Measurements from ENCODE around the gene AVPR2. TPM values are rescaled to one million over a fixed set of nuclear protein-coding genes. Genes with fewer than 3 reads are reported as not detected.

The AVPR2 gene
- total and polyA plus RNA-seq, 2 donors (not counting 1 experiment from before 2014, with no cell fraction given): 0.12 TPM; not detected in 1

DNA sequence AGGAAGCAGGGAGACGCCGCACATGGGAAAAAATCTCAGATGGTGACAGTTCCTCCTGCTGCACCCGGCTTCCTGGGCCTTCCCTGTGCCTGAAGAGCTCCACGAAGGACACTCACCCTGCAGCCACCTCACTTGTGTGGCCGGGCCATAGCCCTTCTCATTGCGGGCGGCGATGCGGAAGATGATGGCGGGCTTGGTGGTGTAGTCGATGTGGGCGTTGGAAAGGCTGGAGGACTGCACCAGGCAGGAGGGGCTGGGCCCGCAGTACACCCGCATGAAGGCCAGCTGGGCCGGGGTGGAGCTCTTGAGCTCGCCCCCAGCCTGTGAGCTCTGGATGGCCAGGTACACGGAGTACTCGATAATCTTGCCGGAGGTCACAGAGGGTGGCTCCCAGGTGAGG is 45.7 kb downstream of the AVPR2 start:
- no peak overlapping the region for H3K27ac Mint-ChIP-seq
- Histone ChIP-seq H3K4me2 (replicated peaks; ENCODE audit: low read depth, low read length, poor library complexity, severe bottlenecking) (no peak overlapping the region), H3K9ac (ENCODE audit: low read length) (no peak overlapping the region), H3K36me3 (replicated peaks in 1 of 2; ENCODE audit: control extremely low read depth in 1 of 2, control insufficient read depth in 1 of 2, extremely low read depth in 1 of 2, insufficient read depth in 2 of 2, low read length in 1 of 2) (peaks cover 0 to 53% of the 10 kb centered on the region in 2 experiments), H3K4me1 (ENCODE audit: control insufficient read depth in 2 of 2, insufficient read depth in 2 of 2, low read length in 2 of 2) (peaks cover 4 to 17% of the 10 kb centered on the region in 2 donors), H3K9me3 (ENCODE audit: control extremely low read depth in 1 of 3, control insufficient read depth in 2 of 3, insufficient read depth in 1 of 3, low read length in 2 of 3) (no peaks in the 10 kb centered on the region), H3K4me3 (ENCODE audit: control extremely low read depth in 1 of 5, extremely low read depth in 1 of 5, insufficient read depth in 1 of 5, low read depth in 2 of 5, low read length in 4 of 5) (no peak overlapping the region), H3K27me3 (replicated peaks in 1 of 4; ENCODE audit: control extremely low read depth in 1 of 4, control insufficient read depth in 3 of 4, insufficient read depth in 4 of 4, low read length in 3 of 4) (no peaks in the 10 kb centered on the region), H2AFZ (ENCODE audit: insufficient read depth, low read depth, low read length, poor library complexity, severe bottlenecking) (no peak overlapping the region), H3K79me2 (ENCODE audit: control insufficient read depth, insufficient read depth, low read length) (no peaks in the 10 kb centered on the region), H3K27ac (ENCODE audit: low read length in 2 of 2) (no peak overlapping the region), H4K20me1 (ENCODE audit: control insufficient read depth, insufficient read depth, low read length, poor library complexity, severe bottlenecking) (no peaks in the 10 kb centered on the region)
- CTCF ChIA-PET: interaction anchor here (1.2 to 15.4 kb wide), 4 partner anchors 14 to 263 kb away, joined by 4 to 325 read pairs (median 47); partner anchors contain the start of genes ARHGAP4, NAA10 and PLXNB3
- intact Hi-C loops (cut with micrococcal nuclease): no loop called here
- no peak for ATAC-seq (ENCODE audit: low read depth)
- H3K4me1 Mint-ChIP-seq: peaks cover 10% of the 10 kb centered on the region
- no peak overlapping the region for H3K4me3 Mint-ChIP-seq
- WGBS (ENCODE audit: insufficient coverage): 92% methylated on average over 12 of the region's 19 CpGs
- no peak for DNase-seq
- TF ChIP-seq EZH2 (IDR thresholded peaks at IDR 0.05; ENCODE audit: borderline replicate concordance, insufficient read depth, low read depth, low read length, poor library complexity, severe bottlenecking): no peak
- TF ChIP-seq, protein P1, sequence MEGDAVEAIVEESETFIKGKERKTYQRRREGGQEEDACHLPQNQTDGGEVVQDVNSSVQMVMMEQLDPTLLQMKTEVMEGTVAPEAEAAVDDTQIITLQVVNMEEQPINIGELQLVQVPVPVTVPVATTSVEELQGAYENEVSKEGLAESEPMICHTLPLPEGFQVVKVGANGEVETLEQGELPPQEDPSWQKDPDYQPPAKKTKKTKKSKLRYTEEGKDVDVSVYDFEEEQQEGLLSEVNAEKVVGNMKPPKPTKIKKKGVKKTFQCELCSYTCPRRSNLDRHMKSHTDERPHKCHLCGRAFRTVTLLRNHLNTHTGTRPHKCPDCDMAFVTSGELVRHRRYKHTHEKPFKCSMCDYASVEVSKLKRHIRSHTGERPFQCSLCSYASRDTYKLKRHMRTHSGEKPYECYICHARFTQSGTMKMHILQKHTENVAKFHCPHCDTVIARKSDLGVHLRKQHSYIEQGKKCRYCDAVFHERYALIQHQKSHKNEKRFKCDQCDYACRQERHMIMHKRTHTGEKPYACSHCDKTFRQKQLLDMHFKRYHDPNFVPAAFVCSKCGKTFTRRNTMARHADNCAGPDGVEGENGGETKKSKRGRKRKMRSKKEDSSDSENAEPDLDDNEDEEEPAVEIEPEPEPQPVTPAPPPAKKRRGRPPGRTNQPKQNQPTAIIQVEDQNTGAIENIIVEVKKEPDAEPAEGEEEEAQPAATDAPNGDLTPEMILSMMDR (IDR thresholded peaks at IDR 0.05): no peak
- no peaks in the 10 kb centered on the region for H3K9me3 Mint-ChIP-seq (ENCODE audit: insufficient read depth)
- no peaks in the 10 kb centered on the region for H3K27me3 Mint-ChIP-seq
- POLR2A ChIA-PET: interaction anchor here (0.9 kb wide), 1 partner anchor 21 kb away, joined by 4 read pairs; the partner anchor contains the start of gene HCFC1

DNA sequence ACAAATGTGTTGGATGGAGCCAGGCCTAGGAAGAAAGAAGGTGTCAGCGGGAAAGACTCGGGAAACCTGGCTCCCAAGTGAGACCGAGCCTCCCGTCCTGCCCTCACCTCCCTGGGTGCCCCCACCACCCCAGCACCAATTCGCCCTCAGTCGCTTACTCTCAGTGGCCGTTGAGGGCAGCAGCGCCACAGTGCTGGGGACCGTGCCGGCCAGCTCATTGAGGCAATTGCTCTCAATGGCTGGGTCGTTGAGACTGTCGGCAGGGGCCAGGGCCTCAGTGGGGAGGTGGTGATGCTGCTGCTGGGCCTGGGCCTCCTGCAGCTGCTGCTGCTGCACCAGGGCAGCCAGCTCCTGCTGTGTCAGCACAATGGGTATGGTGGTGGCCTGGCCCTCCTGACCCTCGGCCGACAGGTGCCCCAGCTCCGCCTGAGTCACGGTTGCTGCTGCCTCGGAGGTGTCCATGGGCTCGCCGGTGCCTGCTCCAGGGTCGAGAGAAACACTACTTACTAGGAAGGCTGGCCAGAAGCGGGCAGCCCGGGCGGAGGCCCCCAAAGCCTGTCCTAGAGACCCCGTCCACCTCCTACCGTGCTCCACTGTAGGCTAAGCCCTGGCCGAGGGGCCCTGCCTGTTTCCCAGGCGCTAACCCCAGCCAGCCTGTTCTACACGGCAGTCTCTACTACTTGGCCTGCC is 47.4 kb downstream of the AVPR2 start:
- TF ChIP-seq, protein P1 (IDR thresholded peaks at IDR 0.05): no peak
- TF ChIP-seq EZH2 (IDR thresholded peaks at IDR 0.05; ENCODE audit: borderline replicate concordance, insufficient read depth, low read depth, low read length, poor library complexity, severe bottlenecking): no peak
- H3K9ac ChIP-seq (ENCODE audit: low read length): no peak overlapping the region
- no peaks in the 10 kb centered on the region for H4K20me1 ChIP-seq (ENCODE audit: control insufficient read depth, insufficient read depth, low read length, poor library complexity, severe bottlenecking)
- no peak overlapping the region for H3K4me2 ChIP-seq (replicated peaks; ENCODE audit: low read depth, low read length, poor library complexity, severe bottlenecking)
- intact Hi-C loops (cut with micrococcal nuclease): no loop called here
- ChIA-PET CTCF (interaction anchor here (0.9 to 15.4 kb wide), 6 partner anchors 7 to 188 kb away, joined by 3 to 325 read pairs (median 3); partner anchors contain the start of genes ARHGAP4, PLXNB3 and RENBP), POLR2A (interaction anchor here (2.1 kb wide), 1 partner anchor 28 kb away, joined by 4 read pairs; no protein-coding TSS in a partner anchor)
- no peaks in the 10 kb centered on the region for H3K79me2 ChIP-seq (ENCODE audit: control insufficient read depth, insufficient read depth, low read length)
- H3K4me1 ChIP-seq (ENCODE audit: control insufficient read depth in 2 of 2, insufficient read depth in 2 of 2, low read length in 2 of 2): peaks cover 4 to 14% of the 10 kb centered on the region in 2 donors
- H3K27me3 ChIP-seq (replicated peaks in 1 of 4; ENCODE audit: control extremely low read depth in 1 of 4, control insufficient read depth in 3 of 4, insufficient read depth in 4 of 4, low read length in 3 of 4): no peaks in the 10 kb centered on the region
- ATAC-seq (ENCODE audit: low read depth): no peak
- Mint-ChIP-seq H3K27me3 (no peaks in the 10 kb centered on the region), H3K9me3 (ENCODE audit: insufficient read depth) (no peaks in the 10 kb centered on the region), H3K4me1 (peaks cover 7% of the 10 kb centered on the region), H3K27ac (no peak overlapping the region), H3K4me3 (no peak overlapping the region)
- peaks cover 0 to 54% of the 10 kb centered on the region in 2 experiments for H3K36me3 ChIP-seq (replicated peaks in 1 of 2; ENCODE audit: control extremely low read depth in 1 of 2, control insufficient read depth in 1 of 2, extremely low read depth in 1 of 2, insufficient read depth in 2 of 2, low read length in 1 of 2)
- H3K4me3 ChIP-seq (ENCODE audit: control extremely low read depth in 1 of 5, extremely low read depth in 1 of 5, insufficient read depth in 1 of 5, low read depth in 2 of 5, low read length in 4 of 5): no peak overlapping the region
- 98% methylated on average over 9 of the region's 28 CpGs for WGBS (ENCODE audit: insufficient coverage)
- no peak overlapping the region for H2AFZ ChIP-seq (ENCODE audit: insufficient read depth, low read depth, low read length, poor library complexity, severe bottlenecking)
- H3K9me3 ChIP-seq (ENCODE audit: control extremely low read depth in 1 of 3, control insufficient read depth in 2 of 3, insufficient read depth in 1 of 3, low read length in 2 of 3): no peaks in the 10 kb centered on the region
- no peak for DNase-seq
- no peak overlapping the region for H3K27ac ChIP-seq (ENCODE audit: low read length in 2 of 2)
